K562 treated with DMSO at 1 percent for 12 hours (cell line): ENCODE measurements around the gene R3HDML. TPM values are rescaled to one million over a fixed set of nuclear protein-coding genes. Genes with fewer than 3 reads are reported as not detected.

Source experiments
- total RNA-seq: library from RNA; unstranded; fragments of 300-600 nt; gene quantifications from 2 replicates; pipeline ENCODE4 v1.2.3, GENCODE V29; 2022; ENCODE audit not compliant: insufficient read depth

Gene R3HDML
- total RNA-seq: not detected in 2 replicates

GRCh38 chr20:44336725-44337380 is at the start of gene R3HDML:
TSS of gene R3HDML (plus strand) at chr20:44337043. CDS start at chr20:44337158, 115 bp downstream.

GRCh38 chr20:44310664-44311639 is 25.9 kb upstream of the R3HDML start, which contains the start of gene FITM2:
TSS of gene FITM2 (minus strand) at chr20:44311202. CDS start at chr20:44311148, 54 bp downstream.

GRCh38 chr20:44355498-44356352 is 18.9 kb downstream of the R3HDML start, which contains the start of gene HNF4A:
TSS of gene HNF4A (plus strand) at chr20:44355699. CDS start at chr20:44355805, 106 bp downstream.

Other genes with a start within 250 kb of the R3HDML start
- not detected in 2 replicates for gene JPH2, start 149.9 kb upstream of the R3HDML start, total RNA-seq
- gene OSER1, start 126.3 kb upstream of the R3HDML start, total RNA-seq: 22.2 and 30.6 TPM in 2 replicates
- gene GDAP1L1, start 89.7 kb upstream of the R3HDML start, total RNA-seq: 1.4 and 1.6 TPM in 2 replicates
- 2.0 and 4.4 TPM in 2 replicates for gene FITM2, start 25.8 kb upstream of the R3HDML start, total RNA-seq
- gene HNF4A, start 18.7 kb downstream of the R3HDML start, total RNA-seq: 0.48 TPM in 1 of 2 replicates, not detected in the other
- gene TTPAL, start 138.8 kb downstream of the R3HDML start, total RNA-seq: 1.7 and 7.0 TPM in 2 replicates
- 39.7 and 72.9 TPM in 2 replicates for gene SERINC3, start 185.0 kb downstream of the R3HDML start, total RNA-seq
- 14.8 and 14.9 TPM in 2 replicates for gene PKIG, start 245.5 kb downstream of the R3HDML start, total RNA-seq